HG03060 (cell line): Measurements from ENCODE around the gene NKAIN4.

Experiments used
- ATAC-seq: cut with Tn5 transposase; IDR thresholded peaks from one replicate; pipeline ENCODE4 v1.9.1; 2021; ENCODE audit warnings: low read depth, moderate number of reproducible peaks; ENCODE audit not compliant: unreplicated experiment

The NKAIN4 gene

DNA sequence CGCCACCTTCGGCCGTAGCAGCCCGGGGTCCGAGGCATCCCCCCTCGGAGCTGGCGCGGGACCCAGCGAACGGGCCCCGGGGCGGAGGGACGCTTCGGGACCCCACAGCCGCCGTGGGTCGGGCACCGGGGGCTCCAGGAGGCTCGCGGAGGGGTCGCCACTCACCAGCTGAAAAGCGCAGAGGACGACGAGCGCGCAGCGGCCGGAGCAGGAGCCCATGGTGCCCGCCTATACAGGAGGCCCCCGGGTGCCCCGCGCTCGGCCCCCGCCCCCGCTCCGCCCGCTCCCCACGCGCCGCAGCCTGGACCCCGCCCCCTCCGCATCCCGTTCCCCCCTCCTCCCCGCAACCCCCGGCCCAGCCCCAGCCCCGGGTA is at the start of gene NKAIN4:
NKAIN4 (minus strand) TSS at position 232 of the 374 bp plus-strand sequence; CDS start at position 219, 13 bp downstream.
- ATAC-seq, result no peak

DNA sequence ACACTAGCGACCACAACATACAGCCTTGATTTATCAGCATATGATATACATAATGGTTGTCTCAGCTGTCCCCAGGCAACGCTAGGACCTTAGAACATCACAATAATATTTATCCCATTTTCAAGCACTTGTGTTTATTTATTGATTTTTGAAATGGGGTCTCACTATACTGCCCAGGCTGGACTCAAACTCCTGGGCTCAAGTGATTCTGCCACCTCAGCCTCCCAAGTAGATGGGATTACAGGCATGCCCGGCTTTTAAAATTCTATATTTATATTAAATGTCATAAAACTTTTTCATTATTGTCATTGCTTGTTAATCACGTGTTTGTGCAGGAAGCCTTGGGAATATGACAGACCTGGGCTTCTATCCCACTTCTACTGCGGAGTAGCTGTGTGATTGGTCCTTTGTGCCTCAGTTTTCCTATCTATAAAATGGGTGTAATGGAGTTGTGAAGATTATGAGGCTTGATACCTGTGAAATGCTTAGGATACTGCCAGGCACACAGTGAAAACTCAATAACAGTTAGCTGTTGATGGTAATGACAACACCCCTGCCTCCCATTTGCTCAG is 48.9 kb upstream of the NKAIN4 start:
- no peak for ATAC-seq

- ATAC-seq, result no peak
Observed at GRCh38 chr20:63301671-63302070, 47.4 kb upstream of the NKAIN4 start.

- no peak for ATAC-seq
Observed at GRCh38 chr20:63298731-63299312, 44.6 kb upstream of the NKAIN4 start.

GRCh38 chr20:63297796-63298572 is 43.7 kb upstream of the NKAIN4 start:
- ATAC-seq, result no peak

DNA sequence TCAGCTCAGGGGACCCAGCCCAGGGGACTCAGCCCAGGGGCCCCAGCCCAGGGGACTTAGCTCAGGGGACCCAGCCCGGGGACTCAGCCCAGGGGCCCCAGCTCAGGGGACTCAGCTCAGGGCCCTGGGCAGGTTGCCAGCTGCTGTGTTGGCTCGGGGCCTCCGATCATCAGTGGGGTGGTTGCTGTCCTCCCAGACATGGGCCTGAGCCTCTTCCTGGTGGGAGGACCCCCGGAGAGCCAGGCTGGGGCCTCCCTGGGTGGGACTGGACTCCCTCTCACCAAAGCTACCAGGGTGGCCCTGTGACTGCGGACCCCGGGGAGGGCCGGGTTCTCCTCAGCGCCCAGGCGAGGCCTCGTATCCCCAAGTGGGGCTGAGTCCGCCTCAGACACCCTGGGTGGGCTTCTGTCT is 43.1 kb upstream of the NKAIN4 start:
- ATAC-seq, result no peak

DNA sequence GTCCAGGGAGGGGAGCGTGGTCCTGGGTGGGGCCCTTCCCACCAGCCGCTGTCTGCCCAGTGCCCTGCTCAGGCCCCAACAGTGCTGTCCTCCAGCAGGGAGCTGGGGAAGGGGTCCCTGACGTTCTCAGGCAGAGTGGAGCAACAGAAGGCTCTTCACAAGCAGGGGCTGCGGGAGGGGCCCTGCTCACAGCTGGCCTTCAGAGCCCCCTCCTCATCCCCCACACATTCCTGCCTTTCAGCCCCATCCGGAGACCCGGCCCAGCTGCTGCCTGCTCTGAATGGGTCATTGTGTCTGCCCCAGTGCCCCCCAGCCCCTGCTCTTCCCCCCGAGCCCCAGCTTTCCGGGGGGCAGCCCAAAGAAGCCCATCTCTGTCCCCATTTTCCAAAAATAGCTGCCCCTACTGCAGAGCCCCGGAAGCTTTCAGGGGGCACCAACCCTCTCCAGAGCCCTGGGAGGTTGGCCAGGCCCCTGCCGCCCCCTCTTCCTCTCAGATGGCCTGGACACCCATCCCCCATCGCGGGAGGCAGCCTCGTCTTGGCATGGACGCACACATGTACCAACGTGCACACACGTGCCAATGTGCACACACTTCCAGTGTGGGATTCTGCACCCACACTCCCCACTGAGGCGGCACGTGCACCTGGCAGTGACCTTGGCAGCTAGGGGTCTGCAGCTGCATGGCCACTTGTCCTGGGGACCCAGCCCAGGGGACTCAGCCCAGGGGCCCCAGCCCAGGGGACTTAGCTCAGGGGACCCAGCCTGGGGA is 42.5 kb upstream of the NKAIN4 start:
- ATAC-seq, result no peak

DNA sequence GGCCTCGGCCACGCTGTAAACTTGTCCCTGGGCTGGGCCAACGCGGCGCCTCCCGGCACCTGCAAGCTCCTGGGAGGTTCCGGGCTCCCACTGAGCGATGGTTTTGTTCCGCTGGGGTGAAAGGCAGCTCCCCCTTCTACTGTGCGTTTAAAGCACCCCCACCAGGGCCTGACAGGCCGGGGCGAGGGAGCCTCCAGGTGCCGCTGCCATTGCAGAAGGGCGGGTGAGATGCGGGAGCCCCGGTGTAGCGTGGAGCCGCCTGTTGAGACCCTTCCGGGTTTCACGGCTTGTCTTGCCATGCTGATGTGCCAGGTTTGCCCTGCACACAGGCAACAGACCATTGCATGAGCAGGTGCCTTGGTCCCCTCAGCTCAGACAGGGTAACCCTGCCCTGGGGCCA is 41.6 kb upstream of the NKAIN4 start:
- no peak for ATAC-seq

DNA sequence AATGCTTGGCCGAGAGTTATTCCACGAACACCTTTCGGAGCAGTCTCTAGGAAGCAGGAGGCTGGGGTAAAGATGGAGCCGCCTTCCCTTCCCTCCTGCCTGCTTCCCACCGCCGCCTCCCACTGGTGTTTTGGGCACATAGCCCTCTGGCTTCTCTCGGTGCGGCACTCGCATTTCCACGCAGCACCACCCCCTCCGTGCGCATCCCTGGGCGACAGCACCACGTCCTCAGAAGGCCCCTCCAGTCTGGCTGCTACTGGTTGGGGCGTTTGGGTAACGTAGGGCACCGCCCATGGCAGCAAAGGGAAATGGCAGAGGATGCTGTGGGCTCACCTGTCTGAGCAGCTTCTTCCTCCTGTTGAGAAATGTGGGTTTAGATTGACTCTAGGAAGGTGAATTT is 41.2 kb upstream of the NKAIN4 start:
- no peak for ATAC-seq

DNA sequence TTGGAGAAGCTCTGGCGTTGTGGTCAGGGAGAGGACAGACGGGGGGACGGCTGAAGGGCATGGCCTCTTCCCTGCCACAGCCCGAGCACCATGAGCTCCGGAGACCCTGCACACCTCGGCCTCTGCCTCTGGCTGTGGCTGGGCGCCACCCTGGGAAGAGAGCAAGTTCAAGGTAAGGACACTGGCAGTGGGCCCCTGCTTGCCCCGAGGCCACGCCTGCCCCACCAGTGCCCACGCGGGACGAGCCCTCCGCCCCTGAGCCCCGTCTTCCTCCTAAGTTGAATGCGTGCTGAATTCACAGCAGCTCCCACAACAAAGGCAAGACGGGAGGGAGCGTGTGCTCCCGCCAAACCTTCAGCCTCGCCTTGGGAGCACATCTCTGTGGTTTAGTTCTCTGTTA is 40.8 kb upstream of the NKAIN4 start:
- ATAC-seq, result no peak

DNA sequence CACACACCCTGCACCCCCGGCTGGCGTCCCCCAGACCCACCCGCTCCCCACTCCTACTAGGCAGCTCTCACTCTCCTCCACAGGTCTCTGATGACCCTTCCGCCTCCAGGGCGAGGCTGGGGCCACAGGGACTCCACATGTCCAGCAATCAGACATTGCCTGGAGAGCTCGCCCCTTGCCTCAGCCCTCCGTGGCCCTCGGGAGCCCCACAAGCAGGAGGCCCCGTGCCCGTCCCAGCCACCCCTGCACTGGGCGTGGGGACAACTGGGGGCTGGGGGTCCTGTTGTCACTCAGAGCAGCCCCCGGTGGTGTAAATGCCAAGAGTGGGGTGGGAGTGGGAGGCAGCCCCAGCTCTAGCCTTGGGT is 40.3 kb upstream of the NKAIN4 start:
- no peak for ATAC-seq

GRCh38 chr20:63293871-63294535 is 39.7 kb upstream of the NKAIN4 start:
- no peak for ATAC-seq

- no peak for ATAC-seq
Observed at GRCh38 chr20:63293456-63293855, 39.2 kb upstream of the NKAIN4 start.

DNA sequence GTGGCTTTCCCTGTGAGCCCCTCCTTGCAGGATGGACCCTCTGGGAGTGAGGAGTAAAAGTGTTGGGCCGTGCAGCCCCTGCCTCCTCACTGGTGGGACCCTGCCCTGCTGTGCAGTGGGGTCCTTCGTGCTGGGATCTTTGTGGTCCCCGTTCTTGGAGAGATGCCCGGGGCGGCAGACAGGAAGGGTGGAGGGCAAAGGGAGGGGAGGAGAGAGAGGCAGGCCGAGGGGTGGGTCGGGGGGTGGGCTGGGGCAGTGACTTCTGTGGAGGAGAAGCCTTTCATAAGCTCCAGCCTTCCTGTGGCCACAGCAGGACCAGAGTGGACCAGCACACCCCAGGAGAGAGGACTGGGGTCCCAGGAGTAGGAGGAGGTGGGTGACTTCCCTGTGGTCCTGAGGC is 38.6 kb upstream of the NKAIN4 start, which contains the start of gene COL20A1:
COL20A1 (plus strand) TSS at position 283 of the 400 bp plus-strand sequence. CDS start 1,922 bp downstream, outside the sequence.
- no peak for ATAC-seq

- no peak for ATAC-seq
Observed at GRCh38 chr20:63292292-63292701, 38.0 kb upstream of the NKAIN4 start.

GRCh38 chr20:63291811-63292210 is 37.5 kb upstream of the NKAIN4 start:
- ATAC-seq, result no peak

DNA sequence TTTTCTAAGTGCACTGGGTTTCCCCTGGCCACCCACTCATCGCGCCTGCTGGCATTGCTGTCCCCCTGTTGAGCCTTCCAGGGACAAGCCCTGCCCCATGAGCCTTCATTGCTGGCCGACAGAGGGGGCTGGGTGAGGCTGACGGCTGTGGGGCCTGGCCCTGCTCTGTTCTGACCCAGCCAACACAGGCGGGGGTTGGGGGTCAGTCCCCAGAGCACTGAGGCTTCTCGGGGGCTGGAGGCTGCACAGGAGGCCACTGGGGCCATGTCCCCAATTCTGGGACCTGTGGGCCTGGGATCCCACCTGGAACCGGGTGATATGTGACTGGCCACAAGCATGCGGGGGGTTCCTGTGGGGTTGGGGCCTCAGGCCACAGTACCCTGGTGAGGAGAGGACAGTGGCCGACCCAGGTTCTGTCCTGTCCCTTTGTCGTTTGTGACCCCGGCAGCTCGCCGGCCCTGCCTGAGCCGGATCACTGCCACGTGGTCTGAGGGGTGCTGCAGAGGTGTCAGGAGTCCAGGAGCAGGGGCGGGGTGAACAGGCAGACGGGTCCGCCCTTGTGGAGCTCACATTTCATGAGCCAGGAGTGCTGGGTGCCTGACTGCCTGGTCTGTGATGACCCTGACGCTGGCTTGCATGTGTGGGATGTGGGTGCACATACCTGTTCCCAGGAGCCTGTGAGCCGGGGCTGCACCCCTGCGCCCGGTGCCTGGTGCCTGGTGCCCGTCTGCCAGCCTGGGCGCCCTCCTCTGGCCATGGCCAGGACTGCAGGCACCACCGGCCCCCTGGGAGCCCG is 36.6 kb upstream of the NKAIN4 start:
- no peak for ATAC-seq

GRCh38 chr20:63290136-63290676 is 35.9 kb upstream of the NKAIN4 start:
- ATAC-seq, result no peak

DNA sequence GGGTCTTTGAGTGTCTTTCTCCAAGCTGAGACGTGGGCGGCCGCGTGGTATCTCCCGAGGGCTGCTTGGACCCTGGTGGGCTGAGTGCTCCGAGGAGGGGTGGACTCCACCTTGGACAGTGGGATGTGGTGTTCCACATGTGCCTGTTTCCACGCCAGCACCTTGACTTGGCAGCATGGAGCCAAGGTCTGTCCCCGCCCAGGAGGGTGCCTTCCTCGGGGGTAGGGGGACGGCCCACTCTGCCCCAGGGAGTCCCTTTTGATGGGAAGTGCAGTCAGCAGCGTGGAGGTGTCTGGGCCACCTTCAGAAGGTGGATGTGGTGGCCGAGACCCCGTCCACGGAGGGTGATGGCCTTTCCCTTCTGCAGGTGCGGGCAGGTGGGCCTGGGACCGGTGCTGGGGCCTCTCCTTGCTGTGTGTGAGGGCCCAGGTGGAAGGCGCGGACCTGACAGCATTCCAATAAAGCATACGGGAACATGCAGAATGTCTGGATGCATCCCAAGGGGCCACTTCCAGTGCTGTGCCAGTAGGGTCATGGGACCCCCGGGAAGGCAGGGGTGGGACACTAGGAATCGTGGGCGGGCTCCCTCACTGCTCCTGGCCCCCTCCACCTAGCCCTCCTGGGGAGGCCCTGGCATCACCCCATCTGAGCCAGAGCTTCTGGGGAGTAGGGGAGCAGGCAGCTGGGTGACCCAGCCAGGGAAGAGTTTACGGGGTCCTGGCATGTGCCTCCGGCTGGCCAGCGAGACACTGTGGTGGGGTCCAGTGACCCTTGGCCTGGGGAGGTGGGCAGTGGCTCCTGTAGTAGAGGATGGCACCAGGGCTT is 35.3 kb upstream of the NKAIN4 start:
- ATAC-seq, result no peak
